ENCODE data around the gene MBD3L2.
"Not testable (repeated sequence)": the region's sequence is repeated elsewhere in the genome, so short reads cannot be mapped to it uniquely, and the experiment has no call there.

The MBD3L2 gene

GRCh38 chr19:7049021-7049420 is at the start of gene MBD3L2:
Gene MBD3L2, plus strand, starts transcription at chr19:7049321. Its CDS starts 53 bp downstream, at chr19:7049374.
- not testable (repeated sequence) for DNase-seq

GRCh38 chr19:6999933-7000332 is 49.2 kb upstream of the MBD3L2 start:
- DNase-seq: no peak

GRCh38 chr19:7000333-7000732 is 48.8 kb upstream of the MBD3L2 start:
- no peak for DNase-seq

- DNase-seq: no peak
Measured at GRCh38 chr19:7000816-7001215, 48.3 kb upstream of the MBD3L2 start.

GRCh38 chr19:7004313-7004931 is 44.7 kb upstream of the MBD3L2 start:
- peak; percentile 6 for DNase-seq

- DNase-seq: no peak
Measured at GRCh38 chr19:7006135-7006704, 42.9 kb upstream of the MBD3L2 start.

GRCh38 chr19:7007859-7008258 is 41.3 kb upstream of the MBD3L2 start:
- peak; percentile 11 for DNase-seq

GRCh38 chr19:7010722-7011593 is 38.2 kb upstream of the MBD3L2 start:
- no peak for DNase-seq

GRCh38 chr19:7013678-7014077 is 35.4 kb upstream of the MBD3L2 start:
- DNase-seq: peak; percentile 9

GRCh38 chr19:7018828-7019227 is 30.3 kb upstream of the MBD3L2 start:
- DNase-seq: no peak

GRCh38 chr19:7021331-7021730 is 27.8 kb upstream of the MBD3L2 start, which contains the start of gene MBD3L2B:
Gene MBD3L2B, minus strand, starts transcription at chr19:7021431. Its CDS starts 34 bp downstream, at chr19:7021397.
- not testable (repeated sequence) for DNase-seq

- DNase-seq: not testable (repeated sequence)
Measured at GRCh38 chr19:7028790-7029189, 20.3 kb upstream of the MBD3L2 start.

GRCh38 chr19:7030278-7030677 is 18.8 kb upstream of the MBD3L2 start, which contains the start of gene MBD3L5:
Gene MBD3L5, plus strand, starts transcription at chr19:7030578. Its CDS starts 34 bp downstream, at chr19:7030612.
- not testable (repeated sequence) for DNase-seq

- not testable (repeated sequence) for DNase-seq
Measured at GRCh38 chr19:7040079-7040478, 9.0 kb upstream of the MBD3L2 start, which contains the start of gene MBD3L4. Gene MBD3L4, minus strand, starts transcription at chr19:7040179. Its CDS starts 35 bp downstream, at chr19:7040144.

GRCh38 chr19:7041563-7041962 is 7.6 kb upstream of the MBD3L2 start:
- not testable (repeated sequence) for DNase-seq

- DNase-seq: not testable (repeated sequence)
Measured at GRCh38 chr19:7051421-7051820, 2.3 kb downstream of the MBD3L2 start.

GRCh38 chr19:7052896-7053295 is 3.8 kb downstream of the MBD3L2 start:
- not testable (repeated sequence) for DNase-seq

GRCh38 chr19:7054635-7055368 is 5.7 kb downstream of the MBD3L2 start:
- not testable (repeated sequence) for DNase-seq

- DNase-seq: not testable (repeated sequence)
Measured at GRCh38 chr19:7055679-7056078, 6.6 kb downstream of the MBD3L2 start.

- DNase-seq: not testable (repeated sequence)
Measured at GRCh38 chr19:7056371-7056770, 7.2 kb downstream of the MBD3L2 start.

- not testable (repeated sequence) for DNase-seq
Measured at GRCh38 chr19:7058576-7058975, 9.5 kb downstream of the MBD3L2 start, which contains the start of gene MBD3L3. Gene MBD3L3, minus strand, starts transcription at chr19:7058676. Its CDS starts 71 bp downstream, at chr19:7058605.

- not testable (repeated sequence) for DNase-seq
Measured at GRCh38 chr19:7059977-7060376, 10.9 kb downstream of the MBD3L2 start.
